Transverse colon (tissue), 4 donors: ENCODE measurements around the gene REEP1.

ENCODE experiments used
- EP300 ChIP-seq: sonication (generic); formaldehyde crosslinking; IDR thresholded peaks from one replicate; pipeline ENCODE4 v1.6.1; 2017; ENCODE audit warnings: antibody characterized with exemption, low read depth
- POLR2A ChIP-seq: fragments of 450-650 bp; IDR thresholded peaks from one replicate; pipeline ENCODE4 v1.6.1; 2016; ENCODE audit warnings: antibody characterized with exemption, mild to moderate bottlenecking, moderate library complexity
- POLR2AphosphoS5 ChIP-seq, 3 donors: sonication (generic); formaldehyde crosslinking; IDR thresholded peaks; one replicate each; pipeline ENCODE4 v1.6.1; 2016; ENCODE audit warnings: antibody characterized with exemption in 3 of 3
- TF ChIP-seq, protein P1 (sequence below), 5 experiments: fragments of 200-600 bp in 3 of 5; fragments of 450-650 bp in 2 of 5; sonication (generic) in 3 of 5; IDR thresholded peaks; 1 replicate in 2 of 5; 2 replicates in 3 of 5; pipeline ENCODE4 v1.5.1; 2016 to 2017; ENCODE audit warnings: antibody characterized with exemption in 5 of 5, inconsistent platforms in 3 of 5, mild to moderate bottlenecking in 2 of 5, moderate library complexity in 1 of 5

GRCh38 chr2:86223927-86224560 is 113.4 kb downstream of the REEP1 start:
- TF ChIP-seq POLR2A (no peak), POLR2AphosphoS5 (IDR thresholded peaks at IDR 0.05) (no peak), EP300 (no peak)
- TF ChIP-seq, protein P1, sequence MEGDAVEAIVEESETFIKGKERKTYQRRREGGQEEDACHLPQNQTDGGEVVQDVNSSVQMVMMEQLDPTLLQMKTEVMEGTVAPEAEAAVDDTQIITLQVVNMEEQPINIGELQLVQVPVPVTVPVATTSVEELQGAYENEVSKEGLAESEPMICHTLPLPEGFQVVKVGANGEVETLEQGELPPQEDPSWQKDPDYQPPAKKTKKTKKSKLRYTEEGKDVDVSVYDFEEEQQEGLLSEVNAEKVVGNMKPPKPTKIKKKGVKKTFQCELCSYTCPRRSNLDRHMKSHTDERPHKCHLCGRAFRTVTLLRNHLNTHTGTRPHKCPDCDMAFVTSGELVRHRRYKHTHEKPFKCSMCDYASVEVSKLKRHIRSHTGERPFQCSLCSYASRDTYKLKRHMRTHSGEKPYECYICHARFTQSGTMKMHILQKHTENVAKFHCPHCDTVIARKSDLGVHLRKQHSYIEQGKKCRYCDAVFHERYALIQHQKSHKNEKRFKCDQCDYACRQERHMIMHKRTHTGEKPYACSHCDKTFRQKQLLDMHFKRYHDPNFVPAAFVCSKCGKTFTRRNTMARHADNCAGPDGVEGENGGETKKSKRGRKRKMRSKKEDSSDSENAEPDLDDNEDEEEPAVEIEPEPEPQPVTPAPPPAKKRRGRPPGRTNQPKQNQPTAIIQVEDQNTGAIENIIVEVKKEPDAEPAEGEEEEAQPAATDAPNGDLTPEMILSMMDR (IDR thresholded peaks at IDR 0.05): no peak
